Jurkat, Clone E6-1 (cell line): ENCODE results near the gene ATP1A4.

Source experiments
- DNase-seq: peaks from one replicate; pipeline ENCODE4 v3.0.0-alpha.2; 2011; ENCODE audit warnings: low read depth, low spot score
- H3K4me3 ChIP-seq: 2 replicates; pipeline ENCODE4 v1.5.1; 2011; ENCODE audit warnings: mild to moderate bottlenecking, low read length, control low read depth, moderate library complexity

Gene ATP1A4

GRCh38 chr1:160211046-160211790 lies 59.8 kb downstream of the ATP1A4 start:
- H3K4me3 ChIP-seq, result no peak overlapping the region
- no peak for DNase-seq

- DNase-seq, result no peak
- H3K4me3 ChIP-seq, result no peak overlapping the region
Measured at GRCh38 chr1:160214481-160215140, 63.2 kb downstream of the ATP1A4 start.

- no peak overlapping the region for H3K4me3 ChIP-seq
- no peak for DNase-seq
Measured at GRCh38 chr1:160216301-160216700, 64.9 kb downstream of the ATP1A4 start.

- H3K4me3 ChIP-seq, result no peak overlapping the region
- no peak for DNase-seq
Measured at GRCh38 chr1:160217481-160218051, 66.2 kb downstream of the ATP1A4 start.

GRCh38 chr1:160219062-160219929 lies 67.9 kb downstream of the ATP1A4 start:
- no peak overlapping the region for H3K4me3 ChIP-seq
- DNase-seq, result no peak

- no peak overlapping the region for H3K4me3 ChIP-seq
- no peak for DNase-seq
Measured at GRCh38 chr1:160220301-160220700, 68.9 kb downstream of the ATP1A4 start.

GRCh38 chr1:160221089-160221488 lies 69.7 kb downstream of the ATP1A4 start:
- no peak overlapping the region for H3K4me3 ChIP-seq
- DNase-seq, result no peak

- no peak for DNase-seq
- H3K4me3 ChIP-seq, result no peak overlapping the region
Measured at GRCh38 chr1:160222546-160222945, 71.1 kb downstream of the ATP1A4 start.

GRCh38 chr1:160224606-160225005 lies 73.2 kb downstream of the ATP1A4 start:
- DNase-seq, result no peak
- no peak overlapping the region for H3K4me3 ChIP-seq

- no peak overlapping the region for H3K4me3 ChIP-seq
Measured at GRCh38 chr1:160225345-160225744, 73.9 kb downstream of the ATP1A4 start.

GRCh38 chr1:160226623-160227022 lies 75.2 kb downstream of the ATP1A4 start:
- no peak overlapping the region for H3K4me3 ChIP-seq
- DNase-seq, result no peak

More at GRCh38 chr1:160225345-160225744, 73.9 kb downstream of the ATP1A4 start:
- no peak for DNase-seq

GRCh38 chr1:160227034-160227433 lies 75.6 kb downstream of the ATP1A4 start:
- no peak overlapping the region for H3K4me3 ChIP-seq
- DNase-seq, result no peak

GRCh38 chr1:160227561-160227960 lies 76.2 kb downstream of the ATP1A4 start:
- DNase-seq, result no peak
- no peak overlapping the region for H3K4me3 ChIP-seq

GRCh38 chr1:160228431-160228830 lies 77.0 kb downstream of the ATP1A4 start:
- no peak for DNase-seq
- H3K4me3 ChIP-seq, result no peak overlapping the region

- no peak overlapping the region for H3K4me3 ChIP-seq
- DNase-seq, result no peak
Measured at GRCh38 chr1:160232911-160233310, 81.5 kb downstream of the ATP1A4 start.
